ENCODE results near the gene SORCS2. TPM values are rescaled to one million over a fixed set of nuclear protein-coding genes. Genes with fewer than 3 reads are reported as not detected.

Gene SORCS2
- total RNA-seq, 1 experiment from 2014 or later: 4.1 TPM

DNA sequence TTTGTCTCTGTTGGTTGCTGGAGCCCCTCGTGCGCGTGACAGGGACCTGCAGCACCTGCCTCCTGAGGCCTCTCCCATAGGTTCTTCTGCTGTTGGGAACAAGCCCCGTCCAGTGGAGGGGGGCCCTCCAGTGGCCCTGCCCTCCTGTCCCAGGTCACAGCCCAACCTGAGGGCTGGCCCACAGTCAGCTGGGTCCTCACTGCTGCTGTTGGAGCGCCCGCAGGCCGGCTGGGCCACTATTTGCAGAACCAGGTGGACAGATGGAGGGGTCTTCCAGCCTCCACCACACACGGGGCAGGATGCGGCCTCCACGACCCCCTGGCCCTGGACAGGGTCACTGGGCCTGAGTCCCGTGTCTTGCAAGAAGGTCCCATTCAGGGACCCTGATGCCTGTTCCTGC is 293.8 kb downstream of the SORCS2 start:
- H3K9ac ChIP-seq (ENCODE audit: low read length): no peak overlapping the region
- ChIA-PET CTCF (no interaction called here), POLR2A (ENCODE audit: unreplicated experiment) (no interaction called here)
- DNase-seq (no peak), ATAC-seq (no peak)
- TF ChIP-seq, protein P1, sequence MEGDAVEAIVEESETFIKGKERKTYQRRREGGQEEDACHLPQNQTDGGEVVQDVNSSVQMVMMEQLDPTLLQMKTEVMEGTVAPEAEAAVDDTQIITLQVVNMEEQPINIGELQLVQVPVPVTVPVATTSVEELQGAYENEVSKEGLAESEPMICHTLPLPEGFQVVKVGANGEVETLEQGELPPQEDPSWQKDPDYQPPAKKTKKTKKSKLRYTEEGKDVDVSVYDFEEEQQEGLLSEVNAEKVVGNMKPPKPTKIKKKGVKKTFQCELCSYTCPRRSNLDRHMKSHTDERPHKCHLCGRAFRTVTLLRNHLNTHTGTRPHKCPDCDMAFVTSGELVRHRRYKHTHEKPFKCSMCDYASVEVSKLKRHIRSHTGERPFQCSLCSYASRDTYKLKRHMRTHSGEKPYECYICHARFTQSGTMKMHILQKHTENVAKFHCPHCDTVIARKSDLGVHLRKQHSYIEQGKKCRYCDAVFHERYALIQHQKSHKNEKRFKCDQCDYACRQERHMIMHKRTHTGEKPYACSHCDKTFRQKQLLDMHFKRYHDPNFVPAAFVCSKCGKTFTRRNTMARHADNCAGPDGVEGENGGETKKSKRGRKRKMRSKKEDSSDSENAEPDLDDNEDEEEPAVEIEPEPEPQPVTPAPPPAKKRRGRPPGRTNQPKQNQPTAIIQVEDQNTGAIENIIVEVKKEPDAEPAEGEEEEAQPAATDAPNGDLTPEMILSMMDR (conservative IDR thresholded peaks at IDR 0.05; ENCODE audit: low read depth, low read length): no peak
- no peak overlapping the region for H3K27ac ChIP-seq (ENCODE audit: low read length)
- no peaks in the 10 kb centered on the region for H3K27me3 ChIP-seq (ENCODE audit: low read length)
- BruUV-seq (replicated peaks): no TSS peak
- H3K36me3 ChIP-seq (ENCODE audit: low read depth, low read length): no peaks in the 10 kb centered on the region
- H3K79me2 ChIP-seq (ENCODE audit: low read length): no peaks in the 10 kb centered on the region
- no peak overlapping the region for H3K4me2 ChIP-seq (ENCODE audit: low read length)
- no peaks in the 10 kb centered on the region for H3K9me3 ChIP-seq (ENCODE audit: low read length)
- no peak overlapping the region for H3K4me3 ChIP-seq (ENCODE audit: low read length)
- no peaks in the 10 kb centered on the region for H4K20me1 ChIP-seq (ENCODE audit: low read length)
- H3F3A ChIP-seq (ENCODE audit: low read length, unreplicated experiment): no peaks in the 10 kb centered on the region
- intact Hi-C loops (cut with micrococcal nuclease): no loop called here
- no peak overlapping the region for H2AFZ ChIP-seq (ENCODE audit: low read length)
- H3K4me1 ChIP-seq (ENCODE audit: insufficient read depth, low read length): no peaks in the 10 kb centered on the region
- H3K9me2 ChIP-seq (replicated peaks; ENCODE audit: low read length): no peaks in the 10 kb centered on the region

DNA sequence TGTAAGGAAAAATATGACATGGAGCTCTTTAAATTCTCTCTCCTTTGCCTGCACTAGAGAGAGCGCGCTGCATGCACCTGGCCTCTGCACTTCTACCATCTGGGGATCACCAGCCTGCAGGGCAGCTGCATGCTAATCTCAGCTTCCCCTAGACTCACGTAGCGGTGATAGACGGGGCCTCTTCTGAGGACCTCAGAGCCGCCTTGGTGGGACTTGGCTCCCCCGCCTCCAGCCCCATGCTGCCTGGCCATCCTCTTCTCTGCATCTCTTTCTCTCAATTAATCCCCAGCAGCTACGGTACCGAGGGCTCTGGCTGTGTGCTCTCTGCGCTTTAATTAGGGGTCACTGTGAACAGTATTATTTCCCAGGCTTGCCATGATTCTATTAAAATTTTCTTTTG is 295.2 kb downstream of the SORCS2 start:
- DNase-seq (no peak), ATAC-seq (no peak)
- BruUV-seq (replicated peaks): no TSS peak
- Histone ChIP-seq H3K79me2 (ENCODE audit: low read length) (no peaks in the 10 kb centered on the region), H3K27ac (ENCODE audit: low read length) (no peak overlapping the region), H3K4me1 (ENCODE audit: insufficient read depth, low read length) (no peaks in the 10 kb centered on the region), H3K36me3 (ENCODE audit: low read depth, low read length) (no peaks in the 10 kb centered on the region), H3K9me2 (replicated peaks; ENCODE audit: low read length) (no peaks in the 10 kb centered on the region), H3K27me3 (ENCODE audit: low read length) (no peaks in the 10 kb centered on the region), H3F3A (ENCODE audit: low read length, unreplicated experiment) (no peaks in the 10 kb centered on the region), H4K20me1 (ENCODE audit: low read length) (no peaks in the 10 kb centered on the region), H3K4me3 (ENCODE audit: low read length) (no peak overlapping the region), H3K4me2 (ENCODE audit: low read length) (no peak overlapping the region), H3K9me3 (ENCODE audit: low read length) (no peaks in the 10 kb centered on the region), H3K9ac (ENCODE audit: low read length) (no peak overlapping the region), H2AFZ (ENCODE audit: low read length) (no peak overlapping the region)
- intact Hi-C loops (cut with micrococcal nuclease): no loop called here
- ChIA-PET POLR2A (ENCODE audit: unreplicated experiment) (no interaction called here), CTCF (no interaction called here)
- TF ChIP-seq, protein P1 (conservative IDR thresholded peaks at IDR 0.05; ENCODE audit: low read depth, low read length): no peak
- TF ChIP-seq EZH2 (IDR thresholded peaks at IDR 0.05; ENCODE audit: low read length, unreplicated experiment) (no peak), EZH2phosphoT487 (IDR thresholded peaks at IDR 0.05; ENCODE audit: borderline replicate concordance, low read length) (no peak)

GRCh38 chr4:7487998-7488671 is 295.8 kb downstream of the SORCS2 start:
- ChIA-PET POLR2A (ENCODE audit: unreplicated experiment) (no interaction called here), CTCF (no interaction called here)
- BruUV-seq (replicated peaks): no TSS peak
- Histone ChIP-seq H3K36me3 (ENCODE audit: low read depth, low read length) (no peaks in the 10 kb centered on the region), H3K27ac (ENCODE audit: low read length) (no peak overlapping the region), H3K27me3 (ENCODE audit: low read length) (no peaks in the 10 kb centered on the region), H3F3A (ENCODE audit: low read length, unreplicated experiment) (no peaks in the 10 kb centered on the region), H2AFZ (ENCODE audit: low read length) (no peak overlapping the region), H3K4me1 (ENCODE audit: insufficient read depth, low read length) (no peaks in the 10 kb centered on the region), H3K9me2 (replicated peaks; ENCODE audit: low read length) (no peaks in the 10 kb centered on the region), H3K9ac (ENCODE audit: low read length) (no peak overlapping the region), H4K20me1 (ENCODE audit: low read length) (no peaks in the 10 kb centered on the region), H3K79me2 (ENCODE audit: low read length) (no peaks in the 10 kb centered on the region), H3K9me3 (ENCODE audit: low read length) (no peaks in the 10 kb centered on the region), H3K4me2 (ENCODE audit: low read length) (no peak overlapping the region), H3K4me3 (ENCODE audit: low read length) (no peak overlapping the region)
- ATAC-seq: no peak
- intact Hi-C loops (cut with micrococcal nuclease): no loop called here
- no peak for DNase-seq
- no peak for TF ChIP-seq EZH2phosphoT487 (IDR thresholded peaks at IDR 0.05; ENCODE audit: borderline replicate concordance, low read length)
- no peak for TF ChIP-seq EZH2 (IDR thresholded peaks at IDR 0.05; ENCODE audit: low read length, unreplicated experiment)
- TF ChIP-seq, protein P1 (conservative IDR thresholded peaks at IDR 0.05; ENCODE audit: low read depth, low read length): no peak

All from PC-3 (cell line).